Measurements from ENCODE around the gene TBL1X.

DNA sequence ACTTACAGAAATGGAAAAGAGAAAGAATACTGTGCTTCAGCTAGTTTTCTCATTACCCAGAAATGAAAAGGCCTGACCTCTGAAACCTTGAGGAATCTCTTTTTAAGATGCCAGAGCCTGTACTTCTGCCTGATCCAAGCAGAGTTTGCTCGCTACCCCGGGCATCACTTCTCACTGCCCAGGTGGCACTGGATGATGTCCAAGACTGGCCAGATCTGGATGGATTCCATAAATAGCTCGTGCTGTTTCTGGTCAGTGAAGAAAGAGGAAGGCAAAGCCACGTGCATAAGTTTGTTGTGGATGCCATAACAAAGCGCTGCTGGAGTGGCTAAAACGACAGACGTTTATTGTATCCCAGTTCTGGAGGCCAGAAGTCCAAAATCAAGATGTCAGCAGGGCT, 133.5 kb downstream of the TBL1X start:
- TF ChIP-seq, protein P1, sequence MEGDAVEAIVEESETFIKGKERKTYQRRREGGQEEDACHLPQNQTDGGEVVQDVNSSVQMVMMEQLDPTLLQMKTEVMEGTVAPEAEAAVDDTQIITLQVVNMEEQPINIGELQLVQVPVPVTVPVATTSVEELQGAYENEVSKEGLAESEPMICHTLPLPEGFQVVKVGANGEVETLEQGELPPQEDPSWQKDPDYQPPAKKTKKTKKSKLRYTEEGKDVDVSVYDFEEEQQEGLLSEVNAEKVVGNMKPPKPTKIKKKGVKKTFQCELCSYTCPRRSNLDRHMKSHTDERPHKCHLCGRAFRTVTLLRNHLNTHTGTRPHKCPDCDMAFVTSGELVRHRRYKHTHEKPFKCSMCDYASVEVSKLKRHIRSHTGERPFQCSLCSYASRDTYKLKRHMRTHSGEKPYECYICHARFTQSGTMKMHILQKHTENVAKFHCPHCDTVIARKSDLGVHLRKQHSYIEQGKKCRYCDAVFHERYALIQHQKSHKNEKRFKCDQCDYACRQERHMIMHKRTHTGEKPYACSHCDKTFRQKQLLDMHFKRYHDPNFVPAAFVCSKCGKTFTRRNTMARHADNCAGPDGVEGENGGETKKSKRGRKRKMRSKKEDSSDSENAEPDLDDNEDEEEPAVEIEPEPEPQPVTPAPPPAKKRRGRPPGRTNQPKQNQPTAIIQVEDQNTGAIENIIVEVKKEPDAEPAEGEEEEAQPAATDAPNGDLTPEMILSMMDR (IDR thresholded peaks at IDR 0.05; ENCODE audit: low read depth, low read length), result no peak
- TF ChIP-seq EZH2phosphoT487 (IDR thresholded peaks at IDR 0.05; ENCODE audit: low read depth), result no peak
